Epithelial cell of proximal tubule (primary cell): ENCODE results near the gene SPATA33. TPM values are rescaled to one million over a fixed set of nuclear protein-coding genes. Genes with fewer than 3 reads are reported as not detected.

Experiments used
- DNase-seq: peaks from one replicate; pipeline ENCODE4 v3.0.0-alpha.2; 2011; ENCODE audit warnings: low read depth
- H3K4me3 ChIP-seq: 2 replicates; pipeline ENCODE4 v1.5.1; 2011; ENCODE audit warnings: low read depth, mild to moderate bottlenecking, low read length
- total RNA-seq: library from RNA; depleted of rRNA; stranded (reverse); fragments of >200 nt; gene quantifications from 2 replicates; pipeline ENCODE4 v1.2.3, GENCODE V29; 2015
- TF ChIP-seq, protein P1 (sequence below): conservative IDR thresholded peaks from 2 replicates; pipeline ENCODE4 v1.5.1; 2012; ENCODE audit warnings: low read depth, mild to moderate bottlenecking, low read length

SPATA33 gene
- total RNA-seq, 1 donor from 2014 or later = 8.1 TPM

DNA sequence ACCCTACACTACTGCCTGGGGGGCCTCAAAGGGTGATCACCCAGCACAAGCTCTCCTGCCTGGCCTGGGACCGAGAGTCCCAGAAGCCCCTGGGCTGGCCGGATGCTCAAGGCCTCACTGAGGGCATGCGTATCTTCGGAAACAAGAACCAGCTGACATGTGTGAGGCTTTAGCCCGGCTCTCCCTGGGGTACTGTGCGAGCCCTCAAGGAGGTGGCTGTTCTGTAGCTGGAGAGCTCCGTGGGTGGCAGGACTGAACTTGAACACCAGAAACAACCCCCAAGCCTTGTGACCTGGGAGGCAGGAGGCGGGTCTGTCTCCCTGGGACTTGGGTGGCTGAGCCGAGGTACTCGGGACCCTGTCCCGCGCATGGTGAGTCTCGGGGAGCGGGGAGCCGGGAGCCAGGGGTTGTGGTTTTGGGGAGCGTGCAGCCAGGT, 37.2 kb upstream of the SPATA33 start:
- no peak for DNase-seq
- H3K4me3 ChIP-seq = no peak overlapping the region
- TF ChIP-seq, protein P1, sequence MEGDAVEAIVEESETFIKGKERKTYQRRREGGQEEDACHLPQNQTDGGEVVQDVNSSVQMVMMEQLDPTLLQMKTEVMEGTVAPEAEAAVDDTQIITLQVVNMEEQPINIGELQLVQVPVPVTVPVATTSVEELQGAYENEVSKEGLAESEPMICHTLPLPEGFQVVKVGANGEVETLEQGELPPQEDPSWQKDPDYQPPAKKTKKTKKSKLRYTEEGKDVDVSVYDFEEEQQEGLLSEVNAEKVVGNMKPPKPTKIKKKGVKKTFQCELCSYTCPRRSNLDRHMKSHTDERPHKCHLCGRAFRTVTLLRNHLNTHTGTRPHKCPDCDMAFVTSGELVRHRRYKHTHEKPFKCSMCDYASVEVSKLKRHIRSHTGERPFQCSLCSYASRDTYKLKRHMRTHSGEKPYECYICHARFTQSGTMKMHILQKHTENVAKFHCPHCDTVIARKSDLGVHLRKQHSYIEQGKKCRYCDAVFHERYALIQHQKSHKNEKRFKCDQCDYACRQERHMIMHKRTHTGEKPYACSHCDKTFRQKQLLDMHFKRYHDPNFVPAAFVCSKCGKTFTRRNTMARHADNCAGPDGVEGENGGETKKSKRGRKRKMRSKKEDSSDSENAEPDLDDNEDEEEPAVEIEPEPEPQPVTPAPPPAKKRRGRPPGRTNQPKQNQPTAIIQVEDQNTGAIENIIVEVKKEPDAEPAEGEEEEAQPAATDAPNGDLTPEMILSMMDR = no peak

DNA sequence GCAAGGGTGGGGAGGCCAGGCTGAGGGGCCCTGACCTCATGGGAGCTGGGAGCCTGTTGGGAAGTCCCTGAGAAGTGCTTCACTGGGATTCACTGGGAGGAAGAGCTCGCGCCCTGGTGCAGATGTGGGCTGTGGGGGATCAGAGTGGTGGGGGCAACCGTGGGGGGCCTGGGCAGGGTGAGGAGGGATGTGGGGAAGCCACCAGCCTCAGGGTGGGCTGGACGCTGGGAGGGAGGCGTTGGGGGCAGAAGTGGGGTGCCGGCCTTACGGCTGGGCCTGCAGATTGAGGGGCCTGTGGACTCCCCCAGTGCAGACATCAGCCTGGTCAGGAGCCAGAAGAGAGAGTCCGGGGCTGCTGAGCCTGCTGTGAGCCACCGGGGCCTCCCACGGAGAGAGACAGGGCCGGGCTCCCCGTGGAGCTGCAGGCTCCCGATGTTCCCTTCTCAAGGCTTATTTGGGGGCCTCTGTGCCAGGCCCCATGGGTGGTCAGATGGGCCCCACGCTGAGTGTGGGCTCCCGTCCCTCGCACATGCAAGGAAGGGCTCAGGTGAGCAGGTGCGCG, 36.4 kb upstream of the SPATA33 start:
- H3K4me3 ChIP-seq = no peak overlapping the region
- no peak for DNase-seq
- TF ChIP-seq, protein P1 = no peak

DNA sequence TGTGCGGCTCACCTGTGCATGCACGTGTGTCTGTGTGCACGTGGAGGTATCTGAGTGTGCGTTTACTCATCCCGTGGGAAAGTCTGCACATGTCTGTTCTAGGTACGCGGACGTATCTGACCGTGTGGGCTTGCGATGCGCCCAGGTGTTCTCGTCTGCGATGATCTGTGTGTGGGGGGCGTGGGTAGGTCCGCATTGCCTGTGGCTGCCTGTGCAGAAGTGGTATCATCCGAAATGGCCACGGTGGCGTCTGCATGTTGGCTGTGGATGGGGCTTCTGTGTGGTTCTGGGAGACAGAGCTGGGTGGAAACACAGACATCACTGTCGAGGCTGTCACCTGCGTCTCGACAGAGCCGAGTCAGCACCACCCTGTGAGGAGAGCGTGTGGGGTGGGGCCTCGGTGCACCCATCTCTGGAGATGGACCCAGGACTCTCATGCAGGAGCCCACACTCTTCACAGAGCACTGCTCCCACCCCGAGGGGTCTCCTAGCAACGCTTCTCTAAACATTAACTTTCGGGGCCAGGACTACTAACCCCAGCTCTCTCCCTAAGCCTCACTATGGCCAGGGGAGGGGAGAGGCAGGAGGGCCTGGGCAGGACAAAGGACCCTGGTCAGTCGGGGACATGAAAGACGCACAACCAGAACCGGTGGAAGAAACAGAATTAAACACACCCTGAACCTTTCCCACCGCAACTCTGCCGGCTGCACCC, 35.8 kb upstream of the SPATA33 start:
- TF ChIP-seq, protein P1 = no peak
- no peak overlapping the region for H3K4me3 ChIP-seq
- DNase-seq = no peak

DNA sequence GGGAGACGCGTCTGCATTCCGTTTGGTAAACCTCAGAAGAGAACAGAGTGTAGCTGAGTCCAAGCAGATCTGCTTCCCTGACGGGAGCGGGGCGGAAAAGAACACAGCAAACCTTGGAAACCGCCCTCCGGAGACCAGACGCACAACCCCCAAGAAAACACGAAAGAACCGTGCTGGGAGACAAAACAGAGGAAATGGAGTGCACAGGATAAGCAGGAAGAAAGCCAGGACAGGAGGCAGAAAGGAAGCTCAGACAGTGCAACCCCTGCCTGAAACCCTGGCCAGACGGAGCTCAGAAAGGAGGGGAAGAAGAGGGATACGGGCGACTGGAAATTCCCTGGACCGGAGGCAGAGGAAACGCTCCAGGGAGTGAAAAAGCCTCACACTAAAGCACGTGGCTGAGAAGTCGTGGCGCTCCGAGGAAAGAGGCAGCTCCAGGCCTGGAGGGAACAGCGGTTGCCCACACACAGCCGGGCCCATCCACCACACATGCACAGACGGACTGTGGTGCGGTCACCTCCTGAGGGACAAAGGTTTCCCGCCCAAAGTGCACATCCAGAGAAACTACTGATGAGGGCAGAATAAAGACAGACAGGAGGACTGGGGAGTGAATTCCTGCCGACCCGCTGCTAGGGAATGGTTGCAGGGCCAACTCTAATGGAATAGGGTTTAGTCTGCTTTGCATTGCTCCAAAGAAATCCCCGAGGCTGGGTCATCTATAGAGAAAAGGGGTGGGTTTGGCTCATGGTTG, 34.0 kb upstream of the SPATA33 start:
- H3K4me3 ChIP-seq = no peak overlapping the region
- DNase-seq = no peak
- TF ChIP-seq, protein P1 = no peak

DNA sequence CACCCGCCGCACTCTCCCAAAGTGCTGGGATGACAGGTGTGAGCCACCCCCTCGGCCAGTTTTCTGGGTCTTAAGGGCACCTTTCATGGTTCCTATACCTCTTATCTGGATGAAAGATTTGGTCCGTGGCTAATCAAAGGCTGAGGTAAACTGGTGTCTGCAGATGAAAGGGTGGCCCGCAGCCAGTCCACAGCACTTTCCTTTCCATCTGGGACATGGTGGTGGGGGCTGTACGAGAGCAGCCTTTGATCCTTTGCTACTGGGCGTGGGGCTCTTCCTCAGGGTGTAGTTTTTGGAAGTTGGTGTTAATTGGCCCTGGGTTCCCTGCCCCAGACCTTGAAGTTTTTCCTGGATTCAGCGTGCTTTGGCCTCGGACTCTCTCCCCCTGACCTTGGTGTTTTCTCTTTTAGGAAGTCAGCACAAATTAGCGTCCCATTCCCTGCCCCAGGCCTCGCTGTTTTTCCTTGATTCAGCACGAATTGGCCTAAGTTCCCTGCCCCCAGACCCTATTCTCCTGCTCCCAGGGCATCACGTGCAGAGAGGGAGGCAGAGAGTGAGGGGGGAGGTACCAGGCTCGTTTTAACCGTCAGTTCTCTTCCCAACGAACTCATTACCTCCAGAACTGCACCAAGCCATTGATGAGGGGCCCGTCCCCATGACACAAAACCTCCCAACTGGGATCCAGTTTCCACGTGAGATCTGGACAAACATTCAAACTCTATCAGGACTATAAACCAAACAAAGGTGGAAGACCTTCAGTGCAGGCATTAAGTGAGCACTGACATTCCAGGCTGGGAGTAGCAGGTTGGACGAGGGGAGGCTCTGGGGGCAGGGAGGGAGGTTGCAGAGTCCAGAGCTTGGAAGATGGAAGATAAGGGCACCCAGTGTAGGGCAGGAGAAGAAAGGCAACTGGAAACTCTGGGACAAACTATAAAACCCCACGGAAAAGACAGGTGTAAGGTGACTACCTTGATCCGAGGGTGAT, 32.6 kb upstream of the SPATA33 start:
- DNase-seq = no peak
- TF ChIP-seq, protein P1 = no peak
- H3K4me3 ChIP-seq = no peak overlapping the region

DNA sequence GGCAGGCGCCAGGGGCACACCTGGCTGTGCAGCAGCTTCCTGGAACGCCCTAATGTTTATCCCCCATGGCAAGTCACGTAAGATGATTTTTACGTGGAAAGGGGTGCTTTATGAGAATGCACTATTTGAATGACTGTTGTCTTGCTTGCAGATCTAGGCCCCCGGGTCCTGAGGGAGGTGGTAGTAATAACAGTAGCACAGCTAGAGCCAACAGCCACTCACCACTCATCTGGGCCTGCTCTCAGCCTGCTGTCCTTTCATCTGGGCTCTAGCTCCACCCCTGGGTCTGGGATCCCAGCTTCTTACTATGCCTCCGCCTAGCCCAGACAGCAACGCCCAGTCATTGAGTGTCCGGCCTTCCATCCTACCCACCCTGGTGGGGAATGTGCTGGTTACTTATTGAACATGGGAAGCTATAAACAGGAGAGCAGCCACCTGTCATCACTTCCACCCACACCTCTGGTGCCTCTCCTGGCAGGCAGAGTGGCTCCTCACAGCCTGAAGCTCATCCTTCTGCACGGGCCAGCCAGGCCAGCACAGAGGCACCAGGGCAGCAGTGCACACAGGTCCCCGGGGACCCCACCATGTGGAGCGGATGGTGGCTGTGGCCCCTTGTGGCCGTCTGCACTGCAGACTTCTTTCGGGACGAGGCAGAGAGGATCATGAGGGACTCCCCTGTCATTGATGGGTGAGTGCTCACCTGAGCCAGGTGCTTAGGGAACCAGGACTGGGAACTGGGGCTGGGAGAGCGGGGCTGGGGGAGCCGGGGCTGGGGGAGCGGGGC, 27.6 kb upstream of the SPATA33 start:
- no peak overlapping the region for H3K4me3 ChIP-seq
- TF ChIP-seq, protein P1 = no peak
- no peak for DNase-seq
